Gastrocnemius medialis (tissue), 4 donors: Measurements from ENCODE around the gene RNF38. TPM values are rescaled to one million over a fixed set of nuclear protein-coding genes. Genes with fewer than 3 reads are reported as not detected.
"Not testable (repeated sequence)": the region's sequence is repeated elsewhere in the genome, so short reads cannot be mapped to it uniquely, and the experiment has no call there.

Source experiments
- ATAC-seq, 2 donors: fragments of 150-250 bp; one replicate each; pipeline ENCODE4 v1.9.1; 2016
- DNase-seq, 2 donors: peaks; one replicate each; pipeline ENCODE4 v3.0.0-alpha.2; 2019
- H3K27ac ChIP-seq, 4 donors: fragments of 200-600 bp; sonication (generic); 1 replicate in 1 of 4; 2 replicates in 3 of 4; pipeline ENCODE4 v1.5.1; 2016 to 2018; ENCODE audit warnings: mild to moderate bottlenecking in 2 of 4, moderate library complexity in 1 of 4
- H3K27me3 ChIP-seq, 3 donors: fragments of 200-600 bp; sonication (generic) in 2 of 3; 1 replicate in 1 of 3; 2 replicates in 2 of 3; pipeline versions ENCODE4 v1.5.1 to v1.6.0; 2016 to 2019; ENCODE audit warnings: mild to moderate bottlenecking in 1 of 3, moderate library complexity in 1 of 3
- H3K36me3 ChIP-seq, 2 donors: fragments of 200-600 bp; sonication (generic) in 1 of 2; one replicate each; pipeline ENCODE4 v1.5.1; 2017 to 2018
- H3K4me1 ChIP-seq, 2 donors: fragments of 200-600 bp; sonication (generic) in 1 of 2; one replicate each; pipeline ENCODE4 v1.5.1; 2016 to 2017; ENCODE audit warnings: mild to moderate bottlenecking in 2 of 2
- H3K4me3 ChIP-seq, 4 donors: fragments of 200-600 bp; sonication (generic) in 3 of 4; 1 replicate in 1 of 4; 2 replicates in 3 of 4; pipeline ENCODE4 v1.5.1; 2016 to 2019; ENCODE audit warnings: mild to moderate bottlenecking in 2 of 4
- H3K9me3 ChIP-seq, 3 donors: fragments of 200-600 bp; sonication (generic) in 2 of 3; 1 replicate in 1 of 3; 2 replicates in 2 of 3; pipeline ENCODE4 v1.5.1; 2016 to 2019
- CTCF ChIP-seq, 5 experiments: fragments of 450-650 bp in 3 of 5; fragments of 200-600 bp in 2 of 5; sonication (generic) in 2 of 5; IDR thresholded peaks in 4 of 5; conservative IDR thresholded peaks in 1 of 5; 1 replicate in 4 of 5; 2 replicates in 1 of 5; pipeline ENCODE4 v1.5.1; 2016 to 2019; ENCODE audit warnings: antibody characterized with exemption in 5 of 5, mild to moderate bottlenecking in 3 of 5, moderate library complexity in 3 of 5
- POLR2A ChIP-seq, 2 donors: fragments of 450-650 bp; IDR thresholded peaks; one replicate each; pipeline ENCODE4 v1.6.1; 2017; ENCODE audit warnings: antibody characterized with exemption in 2 of 2, mild to moderate bottlenecking in 2 of 2, moderate library complexity in 2 of 2
- in situ Hi-C, 4 donors: fragments of 200-750 bp; cut with MboI; loops; one replicate each; pipeline versions ENCODE4 v1.15.0 to v1.8.0; 2017; ENCODE audit warnings: low sequenced_read_pairs in 4 of 4
- intact Hi-C: fragments of 100-400 bp; cut with DNase I; formaldehyde crosslinking; loops from one replicate; pipeline ENCODE4 v1.15.1; 2023; ENCODE audit warnings: low total_unique reads
- total RNA-seq, 4 donors: library from RNA; depleted of rRNA; stranded (reverse); fragments of >200 nt; gene quantifications; one replicate each; pipeline versions ENCODE4 v1.1.0 to v1.2.3, GENCODE V29; 2016

Gene RNF38
- total RNA-seq, 4 donors from 2014 or later = 15.7 to 24.8 (median 20.7) TPM

GRCh38 chr9:36389590-36389989 lies 10.5 kb downstream of the RNF38 start:
- ATAC-seq (no peak), DNase-seq (no peak)
- no peak overlapping the region for H3K4me3 ChIP-seq
- no peaks in the 10 kb centered on the region for H3K9me3 ChIP-seq
- H3K27me3 ChIP-seq = no peaks in the 10 kb centered on the region
- in situ Hi-C loops = no loop called here
- H3K36me3 ChIP-seq = no peaks in the 10 kb centered on the region
- peaks cover 50 to 53% of the 10 kb centered on the region in 2 donors for H3K4me1 ChIP-seq
- peak overlapping the region in 2 of 4 donors; percentile 27 to 31 for H3K27ac ChIP-seq
- no peak for TF ChIP-seq CTCF (IDR thresholded peaks at IDR 0.05 in 4 of 5, conservative IDR thresholded peaks at IDR 0.05 in 1 of 5)
- no peak for TF ChIP-seq POLR2A (IDR thresholded peaks at IDR 0.05)
- intact Hi-C loops = no loop called here

- H3K9me3 ChIP-seq, H3K27ac ChIP-seq, H3K27me3 ChIP-seq, in situ Hi-C loops, H3K4me3 ChIP-seq, DNase-seq, H3K36me3 ChIP-seq, ATAC-seq, intact Hi-C loops: not testable (repeated sequence)
- H3K4me1 ChIP-seq = peaks cover 57 to 60% of the 10 kb centered on the region in 2 donors
These were observed 13.6 kb downstream of the RNF38 start for GRCh38 chr9:36386396-36386965.

- Histone ChIP-seq H3K4me1 (peaks cover 26 to 27% of the 10 kb centered on the region in 2 donors), H3K36me3 (no peaks in the 10 kb centered on the region), H3K4me3 (no peak overlapping the region), H3K27ac (no peak overlapping the region), H3K27me3 (no peaks in the 10 kb centered on the region), H3K9me3 (no peaks in the 10 kb centered on the region)
- TF ChIP-seq CTCF (IDR thresholded peaks at IDR 0.05 in 4 of 5, conservative IDR thresholded peaks at IDR 0.05 in 1 of 5) = no peak
- no peak for TF ChIP-seq POLR2A (IDR thresholded peaks at IDR 0.05)
- ATAC-seq = no peak
- no peak for DNase-seq
- intact Hi-C loops (no loop called here), in situ Hi-C loops (no loop called here)
These were observed 17.6 kb downstream of the RNF38 start for GRCh38 chr9:36382484-36382883.

- Histone ChIP-seq H3K36me3 (peaks cover 0 to 32% of the 10 kb centered on the region in 2 donors), H3K4me1 (no peaks in the 10 kb centered on the region), H3K9me3 (no peaks in the 10 kb centered on the region), H3K27ac (no peak overlapping the region), H3K27me3 (no peaks in the 10 kb centered on the region), H3K4me3 (no peak overlapping the region)
- in situ Hi-C loops (no loop called here), intact Hi-C loops (no loop called here)
- ATAC-seq (no peak), DNase-seq (no peak)
- TF ChIP-seq POLR2A (IDR thresholded peaks at IDR 0.05) (no peak), CTCF (IDR thresholded peaks at IDR 0.05 in 4 of 5, conservative IDR thresholded peaks at IDR 0.05 in 1 of 5) (no peak)
These were observed 35.5 kb downstream of the RNF38 start for GRCh38 chr9:36364577-36364976.

- intact Hi-C loops = no loop called here
- H3K36me3 ChIP-seq = peaks cover 0 to 21% of the 10 kb centered on the region in 2 donors
- TF ChIP-seq CTCF (IDR thresholded peaks at IDR 0.05 in 4 of 5, conservative IDR thresholded peaks at IDR 0.05 in 1 of 5) = no peak
These were observed 36.6 kb downstream of the RNF38 start for GRCh38 chr9:36363448-36363847.

More at GRCh38 chr9:36363448-36363847, 36.6 kb downstream of the RNF38 start:
- H3K27me3 ChIP-seq = no peaks in the 10 kb centered on the region
- H3K9me3 ChIP-seq = no peaks in the 10 kb centered on the region
- no peaks in the 10 kb centered on the region for H3K4me1 ChIP-seq
- no peak overlapping the region for H3K27ac ChIP-seq
- ATAC-seq (no peak), DNase-seq (no peak)
- in situ Hi-C loops = no loop called here
- no peak overlapping the region for H3K4me3 ChIP-seq
